Stimulated activated effector memory CD8-positive, alpha-beta T cell treated with anti-CD3 and anti-CD28 coated beads, Interleukin-12 subunit alpha, Interleukin-12 subunit beta, amount 100 ng/mL, for 72 hours (primary cell): ENCODE data around the gene GRM7.

Experiments used
- ATAC-seq: fragments of 150-1000 bp; cut with Tn5 transposase; 2 replicates; pipeline ENCODE4 v1.10.0; 2021
- DNase-seq, 2 donors: peaks; one replicate each; pipeline ENCODE4 v3.0.0; 2021 to 2022; ENCODE audit warnings: low spot score in 2 of 2
- H3K27ac Mint-ChIP-seq: one replicate; pipeline ENCODE4 v1.8.0; 2022; ENCODE audit warnings: mild to moderate bottlenecking, mixed read lengths
- H3K36me3 Mint-ChIP-seq: one replicate; pipeline ENCODE4 v1.8.0; 2022; ENCODE audit warnings: mild to moderate bottlenecking, mixed read lengths
- H3K4me1 Mint-ChIP-seq: one replicate; pipeline ENCODE4 v1.8.0; 2022; ENCODE audit warnings: mixed read lengths
- H3K4me3 Mint-ChIP-seq: one replicate; pipeline ENCODE4 v1.8.0; 2022; ENCODE audit warnings: mild to moderate bottlenecking, mixed read lengths
- H3K9me3 Mint-ChIP-seq: one replicate; pipeline ENCODE4 v1.8.0; 2022; ENCODE audit warnings: mixed read lengths

GRM7 gene

DNA sequence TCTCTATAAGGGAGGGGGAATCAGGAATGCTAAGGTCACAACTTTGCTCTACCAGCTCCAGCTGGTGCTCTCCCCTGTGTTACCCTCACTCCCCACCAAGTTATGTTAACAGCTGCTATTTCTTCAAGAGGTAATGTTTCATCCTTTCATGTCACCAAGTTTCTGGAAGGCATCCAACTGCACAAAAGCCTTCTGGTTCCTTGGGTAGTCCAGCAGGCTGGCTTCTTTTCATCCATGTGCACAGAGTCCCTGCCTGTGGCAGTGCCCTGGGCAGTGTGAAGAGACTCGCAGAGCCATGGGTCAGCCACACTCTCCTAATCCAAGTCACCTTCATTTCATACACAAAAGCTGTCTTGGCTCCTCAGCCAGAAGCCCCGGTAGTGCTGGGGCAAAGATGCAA is 903.2 kb downstream of the GRM7 start:
- H3K9me3 Mint-ChIP-seq = peaks cover 6% of the 10 kb centered on the region
- DNase-seq (no peak), ATAC-seq (no peak)
- no peak overlapping the region for H3K27ac Mint-ChIP-seq
- H3K4me1 Mint-ChIP-seq = no peaks in the 10 kb centered on the region
- H3K36me3 Mint-ChIP-seq = no peaks in the 10 kb centered on the region
- no peak overlapping the region for H3K4me3 Mint-ChIP-seq

DNA sequence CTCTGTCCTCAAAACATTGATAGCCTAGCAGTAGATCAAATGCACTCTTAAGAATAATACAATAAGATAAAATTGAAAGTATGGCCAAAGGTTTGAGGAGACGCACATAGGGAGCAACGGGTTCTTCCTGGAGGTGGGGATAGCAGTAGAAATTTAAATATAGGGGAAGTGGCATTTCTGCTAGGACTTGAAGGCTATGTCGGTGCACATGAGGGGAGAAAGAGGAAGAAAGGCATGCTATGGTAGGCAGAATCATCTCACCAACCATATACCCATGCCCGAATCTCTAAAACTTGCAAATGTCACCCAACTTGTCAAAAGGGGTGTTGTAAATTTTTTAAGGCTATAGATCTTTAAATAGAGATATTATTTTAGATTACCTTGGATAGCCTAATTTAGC is 905.6 kb downstream of the GRM7 start:
- no peak overlapping the region for H3K27ac Mint-ChIP-seq
- ATAC-seq (no peak), DNase-seq (no peak)
- no peaks in the 10 kb centered on the region for H3K4me1 Mint-ChIP-seq
- peaks cover 5% of the 10 kb centered on the region for H3K9me3 Mint-ChIP-seq
- H3K4me3 Mint-ChIP-seq = no peak overlapping the region
- H3K36me3 Mint-ChIP-seq = no peaks in the 10 kb centered on the region

GRCh38 chr3:7779331-7779730 is 918.4 kb downstream of the GRM7 start:
- no peaks in the 10 kb centered on the region for H3K4me1 Mint-ChIP-seq
- H3K9me3 Mint-ChIP-seq = no peaks in the 10 kb centered on the region
- H3K27ac Mint-ChIP-seq = no peak overlapping the region
- H3K36me3 Mint-ChIP-seq = no peaks in the 10 kb centered on the region
- no peak overlapping the region for H3K4me3 Mint-ChIP-seq
- ATAC-seq = no peak
- no peak for DNase-seq

GRCh38 chr3:7781395-7781794 is 920.5 kb downstream of the GRM7 start:
- ATAC-seq (no peak), DNase-seq (no peak)
- H3K36me3 Mint-ChIP-seq = no peaks in the 10 kb centered on the region
- H3K9me3 Mint-ChIP-seq = no peaks in the 10 kb centered on the region
- H3K27ac Mint-ChIP-seq = no peak overlapping the region
- H3K4me3 Mint-ChIP-seq = no peak overlapping the region
- no peaks in the 10 kb centered on the region for H3K4me1 Mint-ChIP-seq

DNA sequence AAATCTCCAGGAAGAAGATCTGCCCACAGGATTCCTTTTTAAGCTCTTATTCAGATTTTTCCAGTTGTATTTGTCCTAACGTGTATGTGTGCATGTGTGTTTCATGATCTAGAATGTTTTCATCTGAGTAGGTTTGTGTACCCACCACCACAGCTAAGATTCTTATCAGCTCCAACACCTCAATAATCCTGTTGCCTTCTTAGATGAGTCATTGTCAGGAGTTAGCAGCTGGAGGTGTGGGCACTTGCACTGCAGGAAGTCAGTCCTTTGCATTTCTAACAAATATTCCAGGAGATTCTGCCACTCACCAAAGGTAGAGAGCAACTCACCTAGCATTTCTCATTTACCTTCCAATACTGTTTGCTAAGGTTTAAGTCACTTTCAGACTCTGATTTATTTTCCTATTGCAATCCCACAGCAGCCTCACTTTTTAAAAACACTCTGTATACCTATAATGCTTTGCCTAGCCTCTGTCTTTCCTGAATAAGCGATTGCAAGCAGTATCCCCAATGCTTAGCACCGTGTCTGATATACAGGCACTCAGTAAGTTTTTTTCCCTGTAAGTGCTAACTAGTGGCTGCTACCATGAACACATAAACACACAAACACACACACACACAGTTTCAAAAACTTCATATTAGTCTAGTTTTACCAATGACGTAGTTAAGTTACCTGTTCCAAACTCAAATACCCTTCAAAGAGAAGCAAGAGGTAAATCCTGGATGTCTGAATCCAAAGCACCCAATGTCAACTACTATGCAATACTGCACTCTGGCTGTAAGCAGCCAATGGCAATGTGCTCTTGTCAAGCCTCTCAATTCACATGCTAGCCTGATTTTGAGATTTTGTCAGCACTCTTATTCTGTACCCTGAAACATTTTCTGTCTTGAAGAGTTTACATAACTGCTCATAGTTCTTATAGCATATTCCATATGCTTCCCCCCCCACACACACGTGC is 927.2 kb downstream of the GRM7 start:
- DNase-seq (no peak), ATAC-seq (no peak)
- peaks cover 3% of the 10 kb centered on the region for H3K9me3 Mint-ChIP-seq
- no peak overlapping the region for H3K27ac Mint-ChIP-seq
- no peaks in the 10 kb centered on the region for H3K36me3 Mint-ChIP-seq
- no peaks in the 10 kb centered on the region for H3K4me1 Mint-ChIP-seq
- no peak overlapping the region for H3K4me3 Mint-ChIP-seq

DNA sequence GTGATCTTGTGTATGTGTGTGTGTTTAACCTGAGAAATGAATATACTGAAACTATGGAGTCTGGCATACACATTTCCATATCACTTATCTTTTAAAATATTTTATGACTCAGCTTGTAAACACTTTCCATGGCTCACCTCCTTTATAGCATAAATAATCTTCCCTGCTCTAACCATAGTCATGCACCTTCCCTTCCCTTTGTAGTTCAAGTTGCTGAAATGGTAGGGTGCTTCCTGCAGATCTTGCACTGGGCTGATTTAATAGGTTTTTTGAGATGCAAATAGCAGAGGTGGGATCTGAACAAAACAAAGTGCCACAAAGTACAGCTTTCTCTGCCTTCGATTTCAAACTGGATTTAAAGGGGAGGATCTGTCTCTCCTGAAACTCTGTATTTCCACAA is 928.0 kb downstream of the GRM7 start:
- H3K27ac Mint-ChIP-seq = no peak overlapping the region
- H3K4me1 Mint-ChIP-seq = no peaks in the 10 kb centered on the region
- no peaks in the 10 kb centered on the region for H3K36me3 Mint-ChIP-seq
- peaks cover 3% of the 10 kb centered on the region for H3K9me3 Mint-ChIP-seq
- H3K4me3 Mint-ChIP-seq = no peak overlapping the region
- DNase-seq = no peak
- ATAC-seq = no peak

DNA sequence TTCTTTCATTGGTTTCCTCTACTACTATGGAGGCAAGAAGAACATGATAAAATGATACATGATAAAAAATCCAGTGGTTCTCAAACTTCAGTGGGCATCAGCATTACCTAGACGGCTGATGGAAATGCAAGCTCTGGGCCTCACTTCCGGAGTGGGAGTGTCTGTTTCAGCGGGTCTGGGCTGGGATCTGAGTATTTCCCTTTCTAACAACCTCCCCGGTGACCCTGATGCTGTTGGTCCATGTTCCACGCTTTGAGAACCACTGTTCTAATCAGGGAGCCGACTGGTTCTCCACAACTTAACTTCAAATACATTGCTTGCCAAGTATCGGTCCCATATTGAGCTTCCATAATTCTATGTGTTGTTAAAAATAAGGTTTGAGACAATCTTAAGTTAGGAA is 928.4 kb downstream of the GRM7 start:
- Mint-ChIP-seq H3K27ac (no peak overlapping the region), H3K36me3 (no peaks in the 10 kb centered on the region), H3K9me3 (peaks cover 3% of the 10 kb centered on the region), H3K4me1 (no peaks in the 10 kb centered on the region), H3K4me3 (no peak overlapping the region)
- ATAC-seq (no peak), DNase-seq (no peak)

- Mint-ChIP-seq H3K9me3 (peaks cover 3% of the 10 kb centered on the region), H3K27ac (no peak overlapping the region), H3K36me3 (no peaks in the 10 kb centered on the region), H3K4me1 (no peaks in the 10 kb centered on the region), H3K4me3 (no peak overlapping the region)
- DNase-seq (no peak), ATAC-seq (no peak)
Measured at GRCh38 chr3:7790141-7790540, 929.2 kb downstream of the GRM7 start.
